ENCODE results near the gene HEG1. TPM values are rescaled to one million over a fixed set of nuclear protein-coding genes. Genes with fewer than 3 reads are reported as not detected.

The HEG1 gene
- total RNA-seq, 2 experiments from 2014 or later, result 31.2 to 32.6 TPM

GRCh38 chr3:125013095-125013494, 42.7 kb downstream of the HEG1 start:
- DNase-seq (no peak), ATAC-seq (ENCODE audit: poor library complexity) (no peak)
- CTCF ChIA-PET, result no interaction called here
- H3K4me3 Mint-ChIP-seq, result no peak overlapping the region
- POLR2A ChIA-PET, result interaction anchor here (1.1 kb wide), 1 partner anchor 39 kb away, joined by 3 read pairs; no protein-coding TSS in a partner anchor
- H3K4me3 ChIP-seq (ENCODE audit: low read length), result no peak overlapping the region
- no peaks in the 10 kb centered on the region for H3K27me3 ChIP-seq (ENCODE audit: control insufficient read depth in 1 of 2, insufficient read depth in 2 of 2, low read length in 2 of 2)
- H3K27ac Mint-ChIP-seq, result no peak overlapping the region
- no peaks in the 10 kb centered on the region for H3K27me3 Mint-ChIP-seq
- intact Hi-C loops (cut with DNase I, micrococcal nuclease), result loop anchor here in 1 of 2 experiments (5.0 kb wide), 1 partner anchor 39 kb away; no protein-coding TSS in a partner anchor
- no peaks in the 10 kb centered on the region for H3K9me3 Mint-ChIP-seq
- TF ChIP-seq CTCF (IDR thresholded peaks at IDR 0.05), result no peak
- H3K27ac ChIP-seq (ENCODE audit: low read depth in 1 of 2, low read length in 2 of 2), result no peak overlapping the region
- no peaks in the 10 kb centered on the region for H3K9me3 ChIP-seq (ENCODE audit: control insufficient read depth in 1 of 2, insufficient read depth in 1 of 2, low read length in 2 of 2)
- peaks cover 36% of the 10 kb centered on the region for H3K4me1 Mint-ChIP-seq (ENCODE audit: low read depth)
- H3K4me1 ChIP-seq (ENCODE audit: insufficient read depth, low read length), result peaks cover 14% of the 10 kb centered on the region
- peaks cover 76% of the 10 kb centered on the region for H3K36me3 ChIP-seq (ENCODE audit: insufficient read depth, low read length)
- peaks cover 96% of the 10 kb centered on the region for H3K36me3 Mint-ChIP-seq (ENCODE audit: low read depth)

- H3K4me1 Mint-ChIP-seq (ENCODE audit: low read depth), result peaks cover 36% of the 10 kb centered on the region
- H3K36me3 Mint-ChIP-seq (ENCODE audit: low read depth), result peaks cover 96% of the 10 kb centered on the region
- CTCF ChIA-PET, result interaction anchor here (0.8 kb wide), 1 partner anchor 17 kb away, joined by 3 read pairs; no protein-coding TSS in a partner anchor
- Histone ChIP-seq H3K9me3 (ENCODE audit: control insufficient read depth in 1 of 2, insufficient read depth in 1 of 2, low read length in 2 of 2) (no peaks in the 10 kb centered on the region), H3K27ac (ENCODE audit: low read depth in 1 of 2, low read length in 2 of 2) (no peak overlapping the region), H3K27me3 (ENCODE audit: control insufficient read depth in 1 of 2, insufficient read depth in 2 of 2, low read length in 2 of 2) (no peaks in the 10 kb centered on the region), H3K36me3 (ENCODE audit: insufficient read depth, low read length) (peaks cover 78% of the 10 kb centered on the region), H3K4me1 (ENCODE audit: insufficient read depth, low read length) (peaks cover 14% of the 10 kb centered on the region), H3K4me3 (ENCODE audit: low read length) (no peak overlapping the region)
- POLR2A ChIA-PET, result interaction anchor here (0.7 kb wide), 1 partner anchor 41 kb away, joined by 3 read pairs; no protein-coding TSS in a partner anchor
- H3K27me3 Mint-ChIP-seq, result no peaks in the 10 kb centered on the region
- no peak for TF ChIP-seq CTCF (IDR thresholded peaks at IDR 0.05)
- intact Hi-C loops (cut with DNase I, micrococcal nuclease), result loop anchor here in 1 of 2 experiments (5.0 kb wide), 1 partner anchor 40 kb away; no protein-coding TSS in a partner anchor
- DNase-seq (no peak), ATAC-seq (ENCODE audit: poor library complexity) (no peak)
- peak overlapping the region; percentile 0 for H3K27ac Mint-ChIP-seq
- H3K4me3 Mint-ChIP-seq, result no peak overlapping the region
- no peaks in the 10 kb centered on the region for H3K9me3 Mint-ChIP-seq
Measured at GRCh38 chr3:125011941-125012340, 43.9 kb downstream of the HEG1 start.

GRCh38 chr3:125010393-125010792, 45.4 kb downstream of the HEG1 start:
- DNase-seq (peak in 1 of 14 experiments; percentile 14), ATAC-seq (ENCODE audit: poor library complexity) (no peak)
- H3K27ac ChIP-seq (ENCODE audit: low read depth in 1 of 2, low read length in 2 of 2), result no peak overlapping the region
- intact Hi-C loops (cut with DNase I, micrococcal nuclease), result loop anchor here in 1 of 2 experiments (5.0 kb wide), 1 partner anchor 42 kb away; no protein-coding TSS in a partner anchor
- Mint-ChIP-seq H3K4me1 (ENCODE audit: low read depth) (peaks cover 36% of the 10 kb centered on the region), H3K27me3 (no peaks in the 10 kb centered on the region), H3K36me3 (ENCODE audit: low read depth) (peaks cover 95% of the 10 kb centered on the region), H3K27ac (peak overlapping the region; percentile 64), H3K4me3 (no peak overlapping the region), H3K9me3 (no peaks in the 10 kb centered on the region)
- TF ChIP-seq CTCF (IDR thresholded peaks at IDR 0.05), result no peak
- no peak overlapping the region for H3K4me3 ChIP-seq (ENCODE audit: low read length)
- no peaks in the 10 kb centered on the region for H3K27me3 ChIP-seq (ENCODE audit: control insufficient read depth in 1 of 2, insufficient read depth in 2 of 2, low read length in 2 of 2)
- POLR2A ChIA-PET, result interaction anchor here (0.9 kb wide), 1 partner anchor 8 kb away, joined by 3 read pairs; no protein-coding TSS in a partner anchor
- peaks cover 80% of the 10 kb centered on the region for H3K36me3 ChIP-seq (ENCODE audit: insufficient read depth, low read length)
- no peaks in the 10 kb centered on the region for H3K9me3 ChIP-seq (ENCODE audit: control insufficient read depth in 1 of 2, insufficient read depth in 1 of 2, low read length in 2 of 2)
- CTCF ChIA-PET, result no interaction called here
- H3K4me1 ChIP-seq (ENCODE audit: insufficient read depth, low read length), result peaks cover 14% of the 10 kb centered on the region

Measured in CD4-positive, alpha-beta T cell (primary cell).